Subcutaneous abdominal adipose tissue (tissue), 5 donors: Measurements from ENCODE around the gene COL5A1.
"Not testable (repeated sequence)": the region's sequence is repeated elsewhere in the genome, so short reads cannot be mapped to it uniquely, and the experiment has no call there.

Source experiments
- H3K27ac ChIP-seq: one replicate; pipeline ENCODE4 v1.7.0; 2013; ENCODE audit warnings: low read depth, mild to moderate bottlenecking, inconsistent platforms, low read length, moderate library complexity
- H3K27me3 ChIP-seq, 5 donors: one replicate each; pipeline ENCODE4 v1.7.0; 2013; ENCODE audit warnings: low read length in 5 of 5, inconsistent platforms in 1 of 5; ENCODE audit not compliant: control insufficient read depth in 5 of 5, insufficient read depth in 4 of 5
- H3K36me3 ChIP-seq, 5 donors: one replicate each; pipeline ENCODE4 v1.7.0; 2013; ENCODE audit warnings: low read length in 5 of 5; ENCODE audit not compliant: control insufficient read depth in 5 of 5, insufficient read depth in 5 of 5
- H3K4me1 ChIP-seq, 5 donors: one replicate each; pipeline ENCODE4 v1.7.0; 2013; ENCODE audit warnings: low read length in 5 of 5, mild to moderate bottlenecking in 3 of 5, moderate library complexity in 1 of 5; ENCODE audit not compliant: control insufficient read depth in 5 of 5, insufficient read depth in 5 of 5
- H3K4me3 ChIP-seq, 5 donors: one replicate each; pipeline ENCODE4 v1.7.0; 2013; ENCODE audit warnings: low read length in 5 of 5, low read depth in 1 of 5
- H3K9ac ChIP-seq, 5 donors: one replicate each; pipeline ENCODE4 v1.7.0; 2013; ENCODE audit warnings: low read length in 5 of 5, mild to moderate bottlenecking in 4 of 5, moderate library complexity in 3 of 5
- H3K9me3 ChIP-seq, 5 donors: one replicate each; pipeline ENCODE4 v1.7.0; 2013; ENCODE audit warnings: low read length in 5 of 5; ENCODE audit not compliant: control insufficient read depth in 5 of 5
- donor health status: healthy.
- donor health status: healthy.
- donor health status: healthy.
- donor health status: healthy.
- donor health status: healthy.

COL5A1 gene

GRCh38 chr9:134854541-134854981 is 213.0 kb downstream of the COL5A1 start:
- H3K9ac ChIP-seq: no peak overlapping the region
- no peaks in the 10 kb centered on the region for H3K36me3 ChIP-seq
- H3K9me3 ChIP-seq: peaks cover 0 to 7% (median 0%) of the 10 kb centered on the region in 5 donors
- no peak overlapping the region for H3K4me3 ChIP-seq
- peaks cover 0 to 6% (median 0%) of the 10 kb centered on the region in 5 donors for H3K4me1 ChIP-seq
- no peak overlapping the region for H3K27ac ChIP-seq
- peaks cover 2 to 12% (median 5%) of the 10 kb centered on the region in 5 donors for H3K27me3 ChIP-seq

- Histone ChIP-seq H3K4me3 (no peak overlapping the region), H3K9me3 (peaks cover 0 to 7% (median 0%) of the 10 kb centered on the region in 5 donors), H3K36me3 (no peaks in the 10 kb centered on the region), H3K9ac (no peak overlapping the region), H3K27ac (no peak overlapping the region), H3K27me3 (peaks cover 2 to 12% (median 5%) of the 10 kb centered on the region in 5 donors), H3K4me1 (peaks cover 0 to 6% (median 0%) of the 10 kb centered on the region in 5 donors)
These were observed 213.8 kb downstream of the COL5A1 start for GRCh38 chr9:134855231-134855899.

GRCh38 chr9:134855900-134856377 is 214.3 kb downstream of the COL5A1 start:
- Histone ChIP-seq H3K36me3 (no peaks in the 10 kb centered on the region), H3K9me3 (peaks cover 0 to 3% (median 0%) of the 10 kb centered on the region in 5 donors), H3K4me3 (no peak overlapping the region), H3K27ac (no peak overlapping the region), H3K27me3 (peaks cover 2 to 10% (median 5%) of the 10 kb centered on the region in 5 donors), H3K4me1 (peaks cover 0 to 6% (median 0%) of the 10 kb centered on the region in 5 donors), H3K9ac (no peak overlapping the region)

GRCh38 chr9:134857451-134857850 is 215.8 kb downstream of the COL5A1 start:
- H3K4me1 ChIP-seq, H3K27me3 ChIP-seq, H3K4me3 ChIP-seq, H3K27ac ChIP-seq, H3K9me3 ChIP-seq, H3K9ac ChIP-seq, H3K36me3 ChIP-seq: not testable (repeated sequence)

GRCh38 chr9:134858051-134858841 is 216.6 kb downstream of the COL5A1 start:
- H3K4me3 ChIP-seq: no peak overlapping the region
- peaks cover 0 to 5% (median 2%) of the 10 kb centered on the region in 5 donors for H3K9me3 ChIP-seq
- peaks cover 2 to 9% (median 5%) of the 10 kb centered on the region in 5 donors for H3K27me3 ChIP-seq
- H3K9ac ChIP-seq: no peak overlapping the region
- H3K27ac ChIP-seq: no peak overlapping the region
- no peaks in the 10 kb centered on the region for H3K36me3 ChIP-seq
- peaks cover 0 to 3% (median under 1%) of the 10 kb centered on the region in 5 donors for H3K4me1 ChIP-seq

- H3K4me3 ChIP-seq: no peak overlapping the region
- peaks cover 4 to 15% (median 13%) of the 10 kb centered on the region in 5 donors for H3K4me1 ChIP-seq
- H3K9ac ChIP-seq: no peak overlapping the region
- peaks cover 0 to 5% (median 2%) of the 10 kb centered on the region in 5 donors for H3K9me3 ChIP-seq
- no peaks in the 10 kb centered on the region for H3K36me3 ChIP-seq
- no peak overlapping the region for H3K27ac ChIP-seq
- H3K27me3 ChIP-seq: peaks cover 0 to 4% (median 3%) of the 10 kb centered on the region in 5 donors
These were observed 218.9 kb downstream of the COL5A1 start for GRCh38 chr9:134860510-134860909.

GRCh38 chr9:134861595-134862334 is 220.2 kb downstream of the COL5A1 start:
- H3K27ac ChIP-seq: no peak overlapping the region
- H3K9me3 ChIP-seq: peaks cover 0 to 5% (median 2%) of the 10 kb centered on the region in 5 donors

GRCh38 chr9:134863306-134863902 is 221.8 kb downstream of the COL5A1 start:
- H3K9me3 ChIP-seq: peaks cover 0 to 5% (median 0%) of the 10 kb centered on the region in 5 donors

More at GRCh38 chr9:134861595-134862334, 220.2 kb downstream of the COL5A1 start:
- Histone ChIP-seq H3K27me3 (peaks cover 0 to 2% (median 0%) of the 10 kb centered on the region in 5 donors), H3K4me3 (no peak overlapping the region), H3K9ac (no peak overlapping the region), H3K4me1 (peaks cover 4 to 15% (median 13%) of the 10 kb centered on the region in 5 donors), H3K36me3 (no peaks in the 10 kb centered on the region)

More at GRCh38 chr9:134863306-134863902, 221.8 kb downstream of the COL5A1 start:
- no peak overlapping the region for H3K27ac ChIP-seq
- no peaks in the 10 kb centered on the region for H3K27me3 ChIP-seq
- peaks cover 4 to 15% (median 13%) of the 10 kb centered on the region in 5 donors for H3K4me1 ChIP-seq
- no peak overlapping the region for H3K4me3 ChIP-seq
- H3K9ac ChIP-seq: no peak overlapping the region
- H3K36me3 ChIP-seq: no peaks in the 10 kb centered on the region
